ENCODE data around the gene DIPK1C.

- no peak for TF ChIP-seq CTCF (IDR thresholded peaks at IDR 0.05)
- no peak for TF ChIP-seq POLR2A (IDR thresholded peaks at IDR 0.05)
Observed at GRCh38 chr18:74407888-74408287, 49.2 kb downstream of the DIPK1C start.

Data from suprapubic skin (tissue), 3 donors.